ENCODE measurements around the gene DNAH10.

The DNAH10 gene

DNA sequence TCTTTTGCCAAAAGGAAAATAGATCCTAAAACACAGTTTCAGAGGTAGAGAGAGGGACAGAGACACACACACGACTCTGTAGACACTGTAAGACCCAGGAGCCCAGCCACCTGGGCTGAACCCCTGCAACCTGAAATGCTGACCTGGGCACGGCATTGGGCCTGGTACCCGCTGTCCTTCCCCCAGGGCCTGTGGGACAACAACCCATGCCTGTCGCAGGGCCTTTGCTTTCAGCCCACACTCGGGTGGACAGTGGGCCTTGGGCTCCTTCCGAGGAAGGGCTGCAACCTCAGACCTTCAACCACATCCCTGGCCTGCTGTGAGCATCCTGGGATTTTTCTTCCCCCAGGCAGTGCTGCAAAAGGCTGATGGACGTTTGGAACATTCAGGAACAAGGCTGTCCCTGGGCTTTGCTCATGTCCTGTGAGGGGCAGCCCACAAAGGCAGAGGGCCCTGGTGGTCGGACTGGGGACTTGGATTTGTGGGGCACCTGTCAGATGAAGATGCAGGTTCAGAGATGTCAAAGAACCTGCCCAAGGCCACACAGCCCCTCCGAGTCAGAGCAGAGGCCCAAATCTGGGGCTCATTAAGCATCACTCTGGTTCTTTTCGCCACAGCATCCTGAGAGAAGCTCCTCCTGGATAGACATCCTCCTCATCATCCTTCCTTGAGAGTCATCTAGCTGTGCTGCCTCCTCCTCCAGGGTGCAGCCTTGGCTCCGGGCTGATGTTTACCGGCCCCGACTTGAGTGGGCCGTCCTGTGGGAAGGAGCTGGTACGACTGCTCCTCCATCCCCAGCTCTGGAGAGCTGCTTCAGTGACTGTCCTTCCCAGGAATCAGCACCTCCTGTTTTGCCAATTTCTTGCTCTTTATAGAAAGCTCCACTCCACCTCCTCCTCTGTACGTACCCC lies 177.9 kb downstream of the DNAH10 start:
- H3K9ac ChIP-seq (ENCODE audit: low read length in 5 of 5) = no peak overlapping the region
- H3K4me3 ChIP-seq (ENCODE audit: low read depth in 1 of 5, low read length in 5 of 5) = no peak overlapping the region
- peaks cover 0 to 80% (median 79%) of the 10 kb centered on the region in 5 donors for H3K36me3 ChIP-seq (ENCODE audit: control insufficient read depth in 5 of 5, insufficient read depth in 5 of 5, low read length in 5 of 5)
- H3K27ac ChIP-seq (ENCODE audit: low read depth, low read length) = no peak overlapping the region
- H3K9me3 ChIP-seq (ENCODE audit: control insufficient read depth in 5 of 5, low read length in 5 of 5) = peaks cover 0 to 7% (median 6%) of the 10 kb centered on the region in 5 donors
- H3K27me3 ChIP-seq (ENCODE audit: control insufficient read depth in 5 of 5, insufficient read depth in 4 of 5, low read length in 5 of 5) = no peaks in the 10 kb centered on the region
- H3K4me1 ChIP-seq (ENCODE audit: control insufficient read depth in 5 of 5, insufficient read depth in 5 of 5, low read length in 5 of 5) = peaks cover 0 to 27% (median 19%) of the 10 kb centered on the region in 5 donors

GRCh38 chr12:123940627-123940966 lies 178.5 kb downstream of the DNAH10 start:
- Histone ChIP-seq H3K4me1 (ENCODE audit: control insufficient read depth in 5 of 5, insufficient read depth in 5 of 5, low read length in 5 of 5) (peaks cover 0 to 27% (median 19%) of the 10 kb centered on the region in 5 donors), H3K36me3 (ENCODE audit: control insufficient read depth in 5 of 5, insufficient read depth in 5 of 5, low read length in 5 of 5) (peaks cover 0 to 84% (median 81%) of the 10 kb centered on the region in 5 donors), H3K9ac (ENCODE audit: low read length in 5 of 5) (no peak overlapping the region), H3K9me3 (ENCODE audit: control insufficient read depth in 5 of 5, low read length in 5 of 5) (peaks cover 0 to 7% (median 6%) of the 10 kb centered on the region in 5 donors), H3K4me3 (ENCODE audit: low read depth in 1 of 5, low read length in 5 of 5) (no peak overlapping the region), H3K27ac (ENCODE audit: low read depth, low read length) (no peak overlapping the region), H3K27me3 (ENCODE audit: control insufficient read depth in 5 of 5, insufficient read depth in 4 of 5, low read length in 5 of 5) (no peaks in the 10 kb centered on the region)

- no peaks in the 10 kb centered on the region for H3K27me3 ChIP-seq (ENCODE audit: control insufficient read depth in 5 of 5, insufficient read depth in 4 of 5, low read length in 5 of 5)
- no peak overlapping the region for H3K9ac ChIP-seq (ENCODE audit: low read length in 5 of 5)
- H3K36me3 ChIP-seq (ENCODE audit: control insufficient read depth in 5 of 5, insufficient read depth in 5 of 5, low read length in 5 of 5) = peaks cover 0 to 82% (median 80%) of the 10 kb centered on the region in 5 donors
- peaks cover 0 to 27% (median 19%) of the 10 kb centered on the region in 5 donors for H3K4me1 ChIP-seq (ENCODE audit: control insufficient read depth in 5 of 5, insufficient read depth in 5 of 5, low read length in 5 of 5)
- H3K9me3 ChIP-seq (ENCODE audit: control insufficient read depth in 5 of 5, low read length in 5 of 5) = peaks cover 0 to 7% (median 6%) of the 10 kb centered on the region in 5 donors
- H3K27ac ChIP-seq (ENCODE audit: low read depth, low read length) = peak overlapping the region; percentile 84
- H3K4me3 ChIP-seq (ENCODE audit: low read depth in 1 of 5, low read length in 5 of 5) = no peak overlapping the region
Measured at GRCh38 chr12:123941000-123941399, 178.9 kb downstream of the DNAH10 start.

DNA sequence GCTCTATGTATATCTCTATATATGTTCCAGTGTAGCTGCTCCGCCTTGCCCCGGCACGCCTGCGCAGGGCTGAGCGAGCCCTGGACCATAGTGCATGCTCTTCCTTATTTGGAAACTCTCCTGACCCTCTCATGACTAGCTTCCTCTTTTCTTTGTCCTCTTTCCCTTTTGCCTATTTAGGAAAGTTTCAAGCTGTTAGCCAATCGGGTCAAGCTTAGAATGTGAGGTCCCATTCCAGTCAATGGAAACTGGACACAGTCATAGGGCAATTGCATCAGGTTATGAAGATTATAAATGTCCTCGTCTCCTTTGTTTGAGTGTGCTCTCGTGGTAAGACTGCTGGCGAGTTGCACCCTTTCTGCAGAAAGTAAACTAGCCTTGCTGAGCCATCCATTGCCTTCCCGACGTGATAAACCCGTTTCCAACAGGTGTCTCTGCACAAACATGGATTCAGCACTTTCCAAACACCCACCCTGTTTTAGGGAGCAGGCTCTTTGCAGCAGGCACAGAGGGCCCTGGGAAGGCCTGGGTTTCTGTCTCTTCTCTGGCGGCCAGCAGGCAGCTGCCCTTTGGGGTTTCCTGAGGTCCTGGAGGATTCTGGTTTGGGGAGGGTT lies 179.6 kb downstream of the DNAH10 start:
- Histone ChIP-seq H3K27me3 (ENCODE audit: control insufficient read depth in 5 of 5, insufficient read depth in 4 of 5, low read length in 5 of 5) (no peaks in the 10 kb centered on the region), H3K27ac (ENCODE audit: low read depth, low read length) (peak overlapping the region; percentile 84), H3K4me1 (ENCODE audit: control insufficient read depth in 5 of 5, insufficient read depth in 5 of 5, low read length in 5 of 5) (peaks cover 0 to 33% (median 19%) of the 10 kb centered on the region in 5 donors), H3K9ac (ENCODE audit: low read length in 5 of 5) (no peak overlapping the region), H3K4me3 (ENCODE audit: low read depth in 1 of 5, low read length in 5 of 5) (peak overlapping the region in 1 of 5 donors; percentile 19), H3K36me3 (ENCODE audit: control insufficient read depth in 5 of 5, insufficient read depth in 5 of 5, low read length in 5 of 5) (peaks cover 0 to 76% (median 72%) of the 10 kb centered on the region in 5 donors), H3K9me3 (ENCODE audit: control insufficient read depth in 5 of 5, low read length in 5 of 5) (peaks cover 0 to 7% (median 6%) of the 10 kb centered on the region in 5 donors)

GRCh38 chr12:123942238-123942653 lies 180.1 kb downstream of the DNAH10 start:
- Histone ChIP-seq H3K36me3 (ENCODE audit: control insufficient read depth in 5 of 5, insufficient read depth in 5 of 5, low read length in 5 of 5) (peaks cover 0 to 70% (median 67%) of the 10 kb centered on the region in 5 donors), H3K9ac (ENCODE audit: low read length in 5 of 5) (no peak overlapping the region), H3K4me3 (ENCODE audit: low read depth in 1 of 5, low read length in 5 of 5) (no peak overlapping the region), H3K9me3 (ENCODE audit: control insufficient read depth in 5 of 5, low read length in 5 of 5) (peaks cover 0 to 7% (median 6%) of the 10 kb centered on the region in 5 donors), H3K27me3 (ENCODE audit: control insufficient read depth in 5 of 5, insufficient read depth in 4 of 5, low read length in 5 of 5) (no peaks in the 10 kb centered on the region), H3K27ac (ENCODE audit: low read depth, low read length) (peak overlapping the region; percentile 84), H3K4me1 (ENCODE audit: control insufficient read depth in 5 of 5, insufficient read depth in 5 of 5, low read length in 5 of 5) (peaks cover 0 to 33% (median 19%) of the 10 kb centered on the region in 5 donors)

DNA sequence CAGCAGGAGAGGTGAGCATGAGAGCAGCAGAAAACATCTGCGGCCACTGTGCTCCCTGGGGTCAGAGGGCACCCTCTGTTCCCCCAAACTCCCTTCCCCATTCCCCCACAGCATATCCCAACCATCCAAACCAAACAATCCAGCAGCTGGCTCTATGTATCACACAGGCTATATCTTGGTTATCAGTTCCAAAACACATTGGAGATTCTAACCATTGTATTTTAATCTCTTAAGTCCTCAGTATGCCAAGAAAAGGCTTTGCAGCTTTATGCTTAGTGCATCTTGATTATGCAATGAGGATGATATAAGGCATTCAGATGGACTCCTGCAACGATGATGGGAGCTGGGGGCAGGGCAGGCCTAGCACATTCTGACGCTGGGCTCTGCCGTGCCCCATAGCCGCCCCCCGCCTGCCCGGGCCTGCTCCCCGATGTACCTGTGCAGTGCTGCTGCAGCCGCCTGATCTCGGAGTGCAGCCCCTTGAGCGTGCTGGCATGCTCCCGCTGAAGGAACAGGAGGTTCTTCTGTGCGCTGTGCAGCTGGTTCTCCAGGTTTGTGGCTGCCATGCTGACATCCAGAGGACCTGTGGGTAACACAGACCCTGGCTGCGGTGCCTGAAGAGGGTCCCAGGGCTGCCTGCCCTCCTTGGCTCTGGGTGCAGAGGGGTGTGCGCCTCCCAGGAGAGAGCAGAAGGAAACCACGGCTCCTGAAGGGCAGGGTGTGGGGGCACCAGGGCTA lies 181.0 kb downstream of the DNAH10 start:
- no peaks in the 10 kb centered on the region for H3K27me3 ChIP-seq (ENCODE audit: control insufficient read depth in 5 of 5, insufficient read depth in 4 of 5, low read length in 5 of 5)
- H3K4me1 ChIP-seq (ENCODE audit: control insufficient read depth in 5 of 5, insufficient read depth in 5 of 5, low read length in 5 of 5) = peaks cover 0 to 31% (median 19%) of the 10 kb centered on the region in 5 donors
- peak overlapping the region; percentile 84 for H3K27ac ChIP-seq (ENCODE audit: low read depth, low read length)
- H3K9ac ChIP-seq (ENCODE audit: low read length in 5 of 5) = no peak overlapping the region
- H3K4me3 ChIP-seq (ENCODE audit: low read depth in 1 of 5, low read length in 5 of 5) = no peak overlapping the region
- H3K36me3 ChIP-seq (ENCODE audit: control insufficient read depth in 5 of 5, insufficient read depth in 5 of 5, low read length in 5 of 5) = peaks cover 0 to 66% (median 61%) of the 10 kb centered on the region in 5 donors
- H3K9me3 ChIP-seq (ENCODE audit: control insufficient read depth in 5 of 5, low read length in 5 of 5) = peaks cover 0 to 7% (median 6%) of the 10 kb centered on the region in 5 donors

- H3K9ac ChIP-seq (ENCODE audit: low read length in 5 of 5) = no peak overlapping the region
Measured at GRCh38 chr12:123943816-123944215, 181.7 kb downstream of the DNAH10 start.

DNA sequence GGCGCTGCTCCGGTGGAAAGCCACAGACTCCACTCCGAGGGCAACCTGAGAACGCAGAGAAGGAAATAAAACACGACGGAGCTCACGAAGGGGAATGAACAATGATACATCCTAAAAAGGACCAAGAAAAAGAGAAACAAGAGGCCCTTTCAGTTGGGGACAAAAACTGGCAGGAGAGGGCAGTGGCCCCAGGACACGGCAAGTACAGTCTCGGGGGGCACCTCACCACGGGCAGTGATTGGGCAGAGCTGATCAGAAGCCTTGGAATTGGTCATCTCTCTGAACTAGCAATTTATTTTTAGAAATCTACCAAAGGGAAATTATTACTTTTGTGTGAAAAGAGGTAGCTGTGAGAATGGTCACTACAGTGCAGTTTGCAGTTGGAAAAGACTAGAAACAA lies 182.6 kb downstream of the DNAH10 start:
- Histone ChIP-seq H3K27ac (ENCODE audit: low read depth, low read length) (no peak overlapping the region), H3K27me3 (ENCODE audit: control insufficient read depth in 5 of 5, insufficient read depth in 4 of 5, low read length in 5 of 5) (no peaks in the 10 kb centered on the region), H3K4me1 (ENCODE audit: control insufficient read depth in 5 of 5, insufficient read depth in 5 of 5, low read length in 5 of 5) (peaks cover 6 to 44% (median 32%) of the 10 kb centered on the region in 5 donors), H3K9ac (ENCODE audit: low read length in 5 of 5) (no peak overlapping the region), H3K9me3 (ENCODE audit: control insufficient read depth in 5 of 5, low read length in 5 of 5) (peaks cover 0 to 7% (median 6%) of the 10 kb centered on the region in 5 donors), H3K4me3 (ENCODE audit: low read depth in 1 of 5, low read length in 5 of 5) (no peak overlapping the region), H3K36me3 (ENCODE audit: control insufficient read depth in 5 of 5, insufficient read depth in 5 of 5, low read length in 5 of 5) (peaks cover 0 to 64% (median 58%) of the 10 kb centered on the region in 5 donors)

More at GRCh38 chr12:123943816-123944215, 181.7 kb downstream of the DNAH10 start:
- no peak overlapping the region for H3K4me3 ChIP-seq (ENCODE audit: low read depth in 1 of 5, low read length in 5 of 5)
- H3K4me1 ChIP-seq (ENCODE audit: control insufficient read depth in 5 of 5, insufficient read depth in 5 of 5, low read length in 5 of 5) = peaks cover under 1 to 36% (median 24%) of the 10 kb centered on the region in 5 donors
- peaks cover 0 to 7% (median 6%) of the 10 kb centered on the region in 5 donors for H3K9me3 ChIP-seq (ENCODE audit: control insufficient read depth in 5 of 5, low read length in 5 of 5)
- no peak overlapping the region for H3K27ac ChIP-seq (ENCODE audit: low read depth, low read length)
- H3K27me3 ChIP-seq (ENCODE audit: control insufficient read depth in 5 of 5, insufficient read depth in 4 of 5, low read length in 5 of 5) = no peaks in the 10 kb centered on the region
- peaks cover 0 to 68% (median 61%) of the 10 kb centered on the region in 5 donors for H3K36me3 ChIP-seq (ENCODE audit: control insufficient read depth in 5 of 5, insufficient read depth in 5 of 5, low read length in 5 of 5)

GRCh38 chr12:123945287-123946151 lies 183.4 kb downstream of the DNAH10 start:
- H3K27me3 ChIP-seq (ENCODE audit: control insufficient read depth in 5 of 5, insufficient read depth in 4 of 5, low read length in 5 of 5) = no peaks in the 10 kb centered on the region
- no peak overlapping the region for H3K27ac ChIP-seq (ENCODE audit: low read depth, low read length)
- H3K36me3 ChIP-seq (ENCODE audit: control insufficient read depth in 5 of 5, insufficient read depth in 5 of 5, low read length in 5 of 5) = peaks cover 0 to 57% (median 50%) of the 10 kb centered on the region in 5 donors
- H3K4me1 ChIP-seq (ENCODE audit: control insufficient read depth in 5 of 5, insufficient read depth in 5 of 5, low read length in 5 of 5) = peaks cover 12 to 53% (median 40%) of the 10 kb centered on the region in 5 donors
- H3K9me3 ChIP-seq (ENCODE audit: control insufficient read depth in 5 of 5, low read length in 5 of 5) = peaks cover 0 to 7% (median 6%) of the 10 kb centered on the region in 5 donors
- H3K4me3 ChIP-seq (ENCODE audit: low read depth in 1 of 5, low read length in 5 of 5) = no peak overlapping the region
- H3K9ac ChIP-seq (ENCODE audit: low read length in 5 of 5) = no peak overlapping the region

Data from subcutaneous abdominal adipose tissue (tissue), 5 donors.